K562 (cell line): ENCODE data around the gene WIPF3. TPM values are rescaled to one million over a fixed set of nuclear protein-coding genes. Genes with fewer than 3 reads are reported as not detected.

Experiments used
- ATAC-seq: fragments of 200-7000 bp; cut with Tn5 transposase; 3 replicates; pipeline ENCODE4 v1.9.1; 2020; ENCODE audit warnings: moderate library complexity
- BruUV-seq: library from RNA; stranded (reverse); fragments of 400-500 nt; replicated peaks from 2 replicates; lab custom pipeline; 2021; lab: Mats Ljungman, UMichigan
- CTCF ChIA-PET: fragments of 300-600 bp; formaldehyde crosslinking; extraction: SDS; loops from one replicate; lab custom pipeline; 2021; ENCODE audit warnings: low intra/inter-chr PET ratio; lab: Yijun Ruan, JAX
- POLR2A ChIA-PET: fragments of 300-600, 350-650 bp; sonication (Branson Sonifier 250); formaldehyde crosslinking; extraction: SDS; loops from one replicate; lab custom pipeline; 2021; ENCODE audit warnings: antibody characterized with exemption, inconsistent platforms; lab: Yijun Ruan, JAX
- DNase-seq, 4 experiments: peaks; one replicate each; pipeline versions ENCODE4 v3.0.0 to v3.0.0-alpha.2; 2011 to 2018; ENCODE audit warnings: low spot score in 3 of 4, mixed read lengths in 3 of 4; ENCODE audit errors: extremely low read depth in 1 of 4
- FAIRE-seq: peaks from 2 replicates; lab custom pipeline; 2011; peaks lifted over from hg19 to GRCh38; lab: Jason Lieb, UNC
- H2AFZ ChIP-seq: 2 replicates; pipeline ENCODE4 v1.6.0; 2011; ENCODE audit warnings: low read depth, low read length, control low read depth, inconsistent platforms
- H3K27ac ChIP-seq: fragments of 200-600 bp; 3 replicates; pipeline ENCODE4 v1.8.0; 2011; ENCODE audit warnings: low read depth, mild to moderate bottlenecking, control low read depth, inconsistent platforms, low read length, moderate library complexity, mixed read lengths; ENCODE audit errors: extremely low read depth
- H3K27me3 ChIP-seq, 2 experiments: fragments of 300-600 bp in 1 of 2; 2 replicates in 1 of 2; 3 replicates in 1 of 2; pipeline versions ENCODE4 v1.6.0 to v1.8.0; 2011; ENCODE audit warnings: inconsistent platforms in 2 of 2, low read length in 2 of 2, mild to moderate bottlenecking in 1 of 2, mixed read lengths in 1 of 2, moderate library complexity in 1 of 2; ENCODE audit not compliant: control insufficient read depth in 2 of 2, insufficient read depth in 2 of 2
- H3K36me3 ChIP-seq: fragments of 300-600 bp; 3 replicates; pipeline ENCODE4 v1.8.0; 2011; ENCODE audit warnings: mild to moderate bottlenecking, low read length, inconsistent platforms; ENCODE audit not compliant: control insufficient read depth, insufficient read depth
- H3K4me1 ChIP-seq, 2 experiments: fragments of 200-600 bp in 1 of 2; replicated peaks in 1 of 2; 2 replicates in 1 of 2; 3 replicates in 1 of 2; pipeline versions ENCODE4 v1.5.1 to v1.8.0; 2011; ENCODE audit warnings: inconsistent platforms in 2 of 2, low read length in 2 of 2, mild to moderate bottlenecking in 1 of 2, mixed read lengths in 1 of 2, moderate library complexity in 1 of 2; ENCODE audit not compliant: control insufficient read depth in 2 of 2, insufficient read depth in 2 of 2
- H3K4me2 ChIP-seq: 2 replicates; pipeline ENCODE4 v1.6.1; 2011; ENCODE audit warnings: low read length, control low read depth, inconsistent platforms, mixed read lengths; ENCODE audit not compliant: insufficient read depth
- H3K4me3 ChIP-seq: fragments of 200-600 bp; sonication (generic), shearing (Covaris generic); 2 replicates; pipeline ENCODE4 v1.5.1; 2016; ENCODE audit warnings: control low read depth, inconsistent platforms
- H3K79me2 ChIP-seq: fragments of 200-600 bp; 3 replicates; pipeline ENCODE4 v1.8.0; 2011; ENCODE audit warnings: low read length, inconsistent platforms; ENCODE audit not compliant: control insufficient read depth, insufficient read depth
- H3K9ac ChIP-seq, 2 experiments: 2 replicates each; pipeline versions ENCODE4 v1.6.0 to v1.6.1; 2011; ENCODE audit warnings: low read depth in 2 of 2, low read length in 2 of 2, control low read depth in 1 of 2, inconsistent platforms in 1 of 2, mild to moderate bottlenecking in 1 of 2, mixed read lengths in 1 of 2; ENCODE audit not compliant: insufficient read depth in 1 of 2
- H3K9me1 ChIP-seq: one replicate; pipeline ENCODE4 v1.6.0; 2011; ENCODE audit warnings: inconsistent platforms, mild to moderate bottlenecking, low read length, moderate library complexity; ENCODE audit not compliant: control insufficient read depth, insufficient read depth
- H3K9me3 ChIP-seq: replicated peaks from 2 replicates; pipeline ENCODE4 v1.5.1; 2011; ENCODE audit warnings: low read depth, low read length, inconsistent platforms; ENCODE audit not compliant: control insufficient read depth, insufficient read depth
- H4K20me1 ChIP-seq: replicated peaks from 2 replicates; pipeline ENCODE4 v1.6.1; 2011; ENCODE audit warnings: low read length, inconsistent platforms, mixed read lengths; ENCODE audit not compliant: control insufficient read depth, insufficient read depth
- CEBPB ChIP-seq: fragments of 450-650 bp; IDR thresholded peaks from 2 replicates; pipeline ENCODE4 v1.6.1; 2016; ENCODE audit warnings: missing genetic modification characterization, missing compliant biosample characterization
- HMGN3 ChIP-seq: IDR thresholded peaks from 2 replicates; pipeline ENCODE4 v1.6.1; 2011; ENCODE audit warnings: borderline replicate concordance, low read depth, mild to moderate bottlenecking, mixed read lengths, low read length; ENCODE audit not compliant: insufficient read length; ENCODE audit errors: extremely low read depth
- MAZ ChIP-seq, 2 experiments: fragments of 450-650 bp in 1 of 2; sonication (generic) in 1 of 2; formaldehyde crosslinking; IDR thresholded peaks in 1 of 2; conservative IDR thresholded peaks in 1 of 2; 2 replicates each; pipeline versions ENCODE4 v1.4.0 to v1.5.0; 2020; ENCODE audit warnings: mild to moderate bottlenecking in 1 of 2, missing genetic modification reagents in 1 of 2
- NCOR1 ChIP-seq: fragments of 450-650 bp; IDR thresholded peaks from 2 replicates; pipeline ENCODE4 v1.6.1; 2016; ENCODE audit warnings: mild to moderate bottlenecking, moderate library complexity
- PHTF2 ChIP-seq: fragments of 250-450 bp; sonication (Bioruptor Pico); IDR thresholded peaks from 2 replicates; pipeline ENCODE4 v1.5.0; 2021; ENCODE audit warnings: mild to moderate bottlenecking
- SMAD4 ChIP-seq: fragments of 250-450 bp; sonication (Bioruptor Pico); conservative IDR thresholded peaks from 2 replicates; pipeline ENCODE4 v1.8.0; 2021; ENCODE audit warnings: inconsistent platforms, mild to moderate bottlenecking, moderate library complexity
- ZNF644 ChIP-seq: fragments of 200-800 bp; sonication (Bioruptor generic); IDR thresholded peaks from 2 replicates; pipeline ENCODE4 v1.6.1; 2016; ENCODE audit warnings: low read depth, missing genetic modification characterization, missing compliant biosample characterization
- WGBS: fragments of 100-300 bp; shearing (Covaris generic); methylation state at CpG from one replicate; pipeline ENCODE4 v1.1.6; 2016; ENCODE audit warnings: low coverage, mixed read lengths; ENCODE audit not compliant: insufficient coverage; ENCODE audit errors: missing lambda C conversion rate; 5-methylcytosine and 5-hydroxymethylcytosine counted together
- in situ Hi-C: fragments of 300-500 bp; cut with MboI; formaldehyde crosslinking; loops from 4 replicates; pipeline ENCODE4 v1.15.0; 2018; ENCODE audit warnings: inconsistent platforms, mixed read lengths
- intact Hi-C: fragments of 100-400 bp; cut with micrococcal nuclease; formaldehyde crosslinking; loops from 2 replicates; pipeline ENCODE4 v1.14.2; 2022
- polyA plus RNA-seq, 8 experiments: library from polyadenylated mRNA; depleted of rRNA in 4 of 8; stranded (reverse) in 5 of 8; unstranded in 3 of 8; fragments of >200 nt; fragmentation: Nextera tagmentation in 2 of 8; fragmentation: Illumina TruSeq in 1 of 8; extraction: Ambion mirVana in 2 of 8; extraction: Trizol in 1 of 8; gene quantifications; 2 replicates each; pipeline versions ENCODE4 v1.2.1 to v1.2.3, GENCODE V29; 2011 to 2014; ENCODE audit warnings: inconsistent platforms in 1 of 8, missing spikeins in 1 of 8
- total RNA-seq, 7 experiments: library from RNA; depleted of rRNA in 6 of 7; stranded (reverse); fragments of >200 nt in 6 of 7; fragmentation: Illumina TruSeq in 2 of 7; extraction: Trizol in 2 of 7; gene quantifications; 2 replicates each; pipeline versions ENCODE4 v1.2.1 to v1.2.3, GENCODE V29; 2011 to 2021; ENCODE audit warnings: low replicate concordance in 1 of 7
- TF ChIP-seq, protein P1 (sequence below): fragments of 250-450 bp; sonication (Bioruptor Pico); IDR thresholded peaks from 2 replicates; pipeline ENCODE4 v1.8.0; 2021; ENCODE audit warnings: borderline replicate concordance, mild to moderate bottlenecking, moderate library complexity; ENCODE audit not compliant: poor library complexity, severe bottlenecking
- TF ChIP-seq, protein P2 (sequence below), 2 experiments: fragments of 150-350 bp in 1 of 2; IDR thresholded peaks; 2 replicates each; pipeline ENCODE4 v1.6.1; 2012 to 2016; ENCODE audit warnings: low read depth in 2 of 2, low read length in 2 of 2, mild to moderate bottlenecking in 1 of 2, moderate library complexity in 1 of 2
- TF ChIP-seq, protein P3 (sequence below): fragments of 200-800 bp; sonication (Bioruptor generic); IDR thresholded peaks from 2 replicates; pipeline ENCODE4 v1.6.1; 2017; ENCODE audit warnings: missing genetic modification characterization, missing compliant biosample characterization
- TF ChIP-seq, protein P4 (sequence below): sonication (generic); formaldehyde crosslinking; IDR thresholded peaks from 2 replicates; pipeline ENCODE4 v1.8.0; 2022; ENCODE audit warnings: mild to moderate bottlenecking, low read depth, missing genetic modification reagents

Gene WIPF3
- total and polyA plus RNA-seq, 9 of the 15 experiments (the other 6 are each of a cell fraction or from before 2014, with no cell fraction given), result 0.18 to 3.2 (median 1.7) TPM

DNA sequence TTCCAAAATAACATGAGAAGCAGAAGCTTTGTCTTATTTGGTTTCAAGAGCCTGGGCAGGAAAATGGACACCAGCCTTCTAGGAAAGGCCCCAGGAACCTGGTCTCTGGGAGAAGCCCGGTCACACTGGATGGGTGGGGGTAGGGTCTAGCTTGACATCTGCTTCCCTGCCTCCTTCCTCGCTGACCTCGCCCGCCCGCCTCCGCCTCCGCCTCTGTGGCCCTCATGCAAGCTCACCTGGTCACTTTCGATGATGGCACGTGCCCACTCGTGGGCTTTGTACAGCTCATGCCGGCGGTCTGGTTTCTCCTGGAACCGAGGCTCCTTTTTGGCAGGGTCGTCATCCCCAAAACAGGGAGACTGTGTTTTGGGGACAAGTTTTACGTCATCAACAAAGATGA lies 119.9 kb downstream of the WIPF3 start:
- H3K4me3 ChIP-seq, result no peak overlapping the region
- intact Hi-C loops, result no loop called here
- no peaks in the 10 kb centered on the region for H3K36me3 ChIP-seq
- 33% methylated on average over 15 of the region's 15 CpGs for WGBS
- TF ChIP-seq MAZ (CRISPR knock-in tag; conservative IDR thresholded peaks at IDR 0.05 in 1 of 2, IDR thresholded peaks at IDR 0.05 in 1 of 2) (no peak), CEBPB (tag) (no peak), NCOR1 (no peak), SMAD4 (CRISPR knock-in tag) (no peak), HMGN3 (no peak), PHTF2 (CRISPR knock-in tag) (no peak), ZNF644 (tag) (no peak)
- TF ChIP-seq, protein P1, sequence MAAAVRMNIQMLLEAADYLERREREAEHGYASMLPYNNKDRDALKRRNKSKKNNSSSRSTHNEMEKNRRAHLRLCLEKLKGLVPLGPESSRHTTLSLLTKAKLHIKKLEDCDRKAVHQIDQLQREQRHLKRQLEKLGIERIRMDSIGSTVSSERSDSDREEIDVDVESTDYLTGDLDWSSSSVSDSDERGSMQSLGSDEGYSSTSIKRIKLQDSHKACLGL (CRISPR knock-in tag), result no peak
- TF ChIP-seq, protein P2, sequence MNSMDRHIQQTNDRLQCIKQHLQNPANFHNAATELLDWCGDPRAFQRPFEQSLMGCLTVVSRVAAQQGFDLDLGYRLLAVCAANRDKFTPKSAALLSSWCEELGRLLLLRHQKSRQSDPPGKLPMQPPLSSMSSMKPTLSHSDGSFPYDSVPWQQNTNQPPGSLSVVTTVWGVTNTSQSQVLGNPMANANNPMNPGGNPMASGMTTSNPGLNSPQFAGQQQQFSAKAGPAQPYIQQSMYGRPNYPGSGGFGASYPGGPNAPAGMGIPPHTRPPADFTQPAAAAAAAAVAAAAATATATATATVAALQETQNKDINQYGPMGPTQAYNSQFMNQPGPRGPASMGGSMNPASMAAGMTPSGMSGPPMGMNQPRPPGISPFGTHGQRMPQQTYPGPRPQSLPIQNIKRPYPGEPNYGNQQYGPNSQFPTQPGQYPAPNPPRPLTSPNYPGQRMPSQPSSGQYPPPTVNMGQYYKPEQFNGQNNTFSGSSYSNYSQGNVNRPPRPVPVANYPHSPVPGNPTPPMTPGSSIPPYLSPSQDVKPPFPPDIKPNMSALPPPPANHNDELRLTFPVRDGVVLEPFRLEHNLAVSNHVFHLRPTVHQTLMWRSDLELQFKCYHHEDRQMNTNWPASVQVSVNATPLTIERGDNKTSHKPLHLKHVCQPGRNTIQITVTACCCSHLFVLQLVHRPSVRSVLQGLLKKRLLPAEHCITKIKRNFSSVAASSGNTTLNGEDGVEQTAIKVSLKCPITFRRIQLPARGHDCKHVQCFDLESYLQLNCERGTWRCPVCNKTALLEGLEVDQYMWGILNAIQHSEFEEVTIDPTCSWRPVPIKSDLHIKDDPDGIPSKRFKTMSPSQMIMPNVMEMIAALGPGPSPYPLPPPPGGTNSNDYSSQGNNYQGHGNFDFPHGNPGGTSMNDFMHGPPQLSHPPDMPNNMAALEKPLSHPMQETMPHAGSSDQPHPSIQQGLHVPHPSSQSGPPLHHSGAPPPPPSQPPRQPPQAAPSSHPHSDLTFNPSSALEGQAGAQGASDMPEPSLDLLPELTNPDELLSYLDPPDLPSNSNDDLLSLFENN (IDR thresholded peaks at IDR 0.05; ENCODE audit: low read depth in 2 of 2, low read length in 2 of 2), result no peak
- TF ChIP-seq, protein P3, sequence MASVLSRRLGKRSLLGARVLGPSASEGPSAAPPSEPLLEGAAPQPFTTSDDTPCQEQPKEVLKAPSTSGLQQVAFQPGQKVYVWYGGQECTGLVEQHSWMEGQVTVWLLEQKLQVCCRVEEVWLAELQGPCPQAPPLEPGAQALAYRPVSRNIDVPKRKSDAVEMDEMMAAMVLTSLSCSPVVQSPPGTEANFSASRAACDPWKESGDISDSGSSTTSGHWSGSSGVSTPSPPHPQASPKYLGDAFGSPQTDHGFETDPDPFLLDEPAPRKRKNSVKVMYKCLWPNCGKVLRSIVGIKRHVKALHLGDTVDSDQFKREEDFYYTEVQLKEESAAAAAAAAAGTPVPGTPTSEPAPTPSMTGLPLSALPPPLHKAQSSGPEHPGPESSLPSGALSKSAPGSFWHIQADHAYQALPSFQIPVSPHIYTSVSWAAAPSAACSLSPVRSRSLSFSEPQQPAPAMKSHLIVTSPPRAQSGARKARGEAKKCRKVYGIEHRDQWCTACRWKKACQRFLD, result no peak
- TF ChIP-seq, protein P4, sequence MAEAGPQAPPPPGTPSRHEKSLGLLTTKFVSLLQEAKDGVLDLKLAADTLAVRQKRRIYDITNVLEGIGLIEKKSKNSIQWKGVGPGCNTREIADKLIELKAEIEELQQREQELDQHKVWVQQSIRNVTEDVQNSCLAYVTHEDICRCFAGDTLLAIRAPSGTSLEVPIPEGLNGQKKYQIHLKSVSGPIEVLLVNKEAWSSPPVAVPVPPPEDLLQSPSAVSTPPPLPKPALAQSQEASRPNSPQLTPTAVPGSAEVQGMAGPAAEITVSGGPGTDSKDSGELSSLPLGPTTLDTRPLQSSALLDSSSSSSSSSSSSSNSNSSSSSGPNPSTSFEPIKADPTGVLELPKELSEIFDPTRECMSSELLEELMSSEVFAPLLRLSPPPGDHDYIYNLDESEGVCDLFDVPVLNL, result no peak
- peaks cover 2 to 7% of the 10 kb centered on the region in 2 experiments; a peak in 3 of 5 replicates for H3K4me1 ChIP-seq
- CTCF ChIA-PET, result no interaction called here
- FAIRE-seq (no peak), ATAC-seq (no peak), DNase-seq (no peak)
- peak overlapping the region; percentile 27; the same call in 1 of the 2 replicates for H2AFZ ChIP-seq
- H3K9ac ChIP-seq, result no peak overlapping the region
- H4K20me1 ChIP-seq, result 0 out of 2 replicates have a peak, but pooled peaks cover 3% of the 10 kb centered on the region
- H3K9me3 ChIP-seq, result no peaks in the 10 kb centered on the region
- no peaks in the 10 kb centered on the region for H3K9me1 ChIP-seq
- H3K79me2 ChIP-seq, result no peaks in the 10 kb centered on the region
- no peak overlapping the region for H3K4me2 ChIP-seq
- peaks cover 4 to 25% of the 10 kb centered on the region in 2 experiments; a peak in 2 of 5 replicates for H3K27me3 ChIP-seq
- BruUV-seq, result no TSS peak
- H3K27ac ChIP-seq, result no peak overlapping the region
- POLR2A ChIA-PET, result interaction anchor here (0.5 to 0.6 kb wide), 2 partner anchors 111 to 257 kb away, joined by 3 to 4 read pairs; no protein-coding TSS in a partner anchor
- in situ Hi-C loops, result no loop called here
